Panc1 (cell line): ENCODE results near the gene CRY2. TPM values are rescaled to one million over a fixed set of nuclear protein-coding genes. Genes with fewer than 3 reads are reported as not detected.

Source experiments
- ATAC-seq: fragments of 200-7000 bp; cut with Tn5 transposase; 2 replicates; pipeline ENCODE4 v1.9.1; 2020; ENCODE audit warnings: mild to moderate bottlenecking, moderate library complexity
- BruUV-seq: library from RNA; stranded (reverse); fragments of 400-500 nt; replicated peaks from 2 replicates; lab custom pipeline; 2021; lab: Mats Ljungman, UMichigan
- CTCF ChIA-PET: fragments of 300-600 bp; sonication (Branson Sonifier 250); formaldehyde crosslinking; loops from one replicate; lab custom pipeline; 2022; ENCODE audit warnings: antibody characterized with exemption; lab: Charles Lee
- POLR2A ChIA-PET: fragments of 300-600 bp; sonication (Branson Sonifier 250); formaldehyde crosslinking; loops from one replicate; lab custom pipeline; 2022; ENCODE audit warnings: antibody characterized with exemption; lab: Charles Lee
- DNase-seq: peaks from one replicate; pipeline ENCODE4 v3.0.0-alpha.2; 2010; ENCODE audit warnings: low read depth, low spot score
- H3K27ac ChIP-seq: 2 replicates; pipeline ENCODE4 v1.5.1; 2011; ENCODE audit warnings: mild to moderate bottlenecking, low read length, inconsistent platforms
- H3K27me3 ChIP-seq: fragments of 200-500 bp; sonication (Bioruptor generic); 2 replicates; pipeline ENCODE4 v1.6.0; 2014; ENCODE audit warnings: low read length, inconsistent platforms; ENCODE audit not compliant: control insufficient read depth, insufficient read depth
- H3K36me3 ChIP-seq: fragments of 200-500 bp; sonication (Bioruptor generic); 2 replicates; pipeline ENCODE4 v1.5.1; 2014; ENCODE audit warnings: inconsistent platforms, mild to moderate bottlenecking, low read length, moderate library complexity; ENCODE audit not compliant: control insufficient read depth, insufficient read depth
- H3K4me1 ChIP-seq: 2 replicates; pipeline ENCODE4 v1.5.1; 2011; ENCODE audit warnings: inconsistent platforms, mild to moderate bottlenecking, low read length, moderate library complexity; ENCODE audit not compliant: control insufficient read depth, insufficient read depth
- H3K4me3 ChIP-seq, 2 experiments: 2 replicates each; pipeline ENCODE4 v1.5.1; 2011 to 2012; ENCODE audit warnings: low read depth in 2 of 2, low read length in 2 of 2, mild to moderate bottlenecking in 2 of 2, inconsistent platforms in 1 of 2, moderate library complexity in 1 of 2
- H3K9me3 ChIP-seq: fragments of 200-500 bp; sonication (Bioruptor generic); 2 replicates; pipeline ENCODE4 v1.5.1; 2014; ENCODE audit warnings: low read depth, mild to moderate bottlenecking, inconsistent platforms, low read length, moderate library complexity; ENCODE audit not compliant: control insufficient read depth, insufficient read depth
- POLR2AphosphoS5 ChIP-seq: IDR thresholded peaks from 2 replicates; pipeline ENCODE4 v1.6.1; 2012; ENCODE audit warnings: mild to moderate bottlenecking, low read depth, low read length, moderate library complexity
- SIN3A ChIP-seq: IDR thresholded peaks from 2 replicates; pipeline ENCODE4 v1.6.1; 2012; ENCODE audit warnings: low read depth, mild to moderate bottlenecking, low read length, moderate library complexity, borderline replicate concordance; ENCODE audit not compliant: insufficient read depth
- TCF7L2 ChIP-seq: IDR thresholded peaks from 2 replicates; pipeline ENCODE4 v1.6.1; 2011; ENCODE audit warnings: mild to moderate bottlenecking, low read depth, low read length, inconsistent platforms
- in situ Hi-C: cut with HindIII; loops from 2 replicates; pipeline ENCODE4 v1.10.0; 2016; ENCODE audit warnings: low sequenced_read_pairs, low pct_unique_long_range_greater_than_20kb
- intact Hi-C: fragments of 100-400 bp; cut with micrococcal nuclease; formaldehyde crosslinking; loops from one replicate; pipeline ENCODE4 v1.10.0; 2022; ENCODE audit not compliant: unreplicated experiment
- total RNA-seq: library from RNA; stranded (reverse); gene quantifications from one replicate; pipeline ENCODE4 v1.2.1, GENCODE V29; 2021; ENCODE audit not compliant: unreplicated experiment
- TF ChIP-seq, protein P1 (sequence below): fragments of 450-650 bp; IDR thresholded peaks from 2 replicates; pipeline ENCODE4 v1.5.1; 2017; ENCODE audit warnings: mild to moderate bottlenecking
- TF ChIP-seq, protein P2 (sequence below), 2 experiments: IDR thresholded peaks; 2 replicates each; pipeline ENCODE4 v1.6.1; 2011 to 2012; ENCODE audit warnings: low read depth in 2 of 2, control low read depth in 1 of 2, low read length in 1 of 2, mild to moderate bottlenecking in 1 of 2, moderate library complexity in 1 of 2; ENCODE audit not compliant: insufficient read depth in 1 of 2

Gene CRY2
- total RNA-seq, 1 experiment from 2014 or later, result 14.6 TPM

DNA sequence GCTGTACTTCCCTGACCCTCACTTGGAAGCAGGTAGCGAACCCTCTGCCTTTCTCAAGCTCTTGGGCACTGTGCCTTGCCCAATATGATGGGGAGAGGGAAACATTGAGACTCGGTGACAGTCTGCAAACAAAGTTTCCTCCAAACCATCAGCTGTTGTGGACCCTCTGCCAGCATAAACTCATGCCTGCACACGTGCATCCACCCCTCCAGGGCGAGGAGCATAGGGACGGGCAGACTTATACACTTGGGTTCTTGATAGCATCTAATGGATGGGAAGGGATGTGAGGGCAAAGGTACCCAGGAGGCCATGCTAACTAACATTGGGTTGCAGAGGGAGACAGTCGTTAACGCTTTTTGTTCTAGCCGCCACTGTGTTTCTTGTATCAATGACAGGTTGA, 29.9 kb downstream of the CRY2 start:
- no TSS peak for BruUV-seq
- no peaks in the 10 kb centered on the region for H3K4me1 ChIP-seq
- no peaks in the 10 kb centered on the region for H3K9me3 ChIP-seq
- ATAC-seq (no peak), DNase-seq (no peak)
- no peaks in the 10 kb centered on the region for H3K27me3 ChIP-seq
- peaks cover 2% of the 10 kb centered on the region; the same call in 1 of the 2 replicates for H3K36me3 ChIP-seq
- CTCF ChIA-PET, result no interaction called here
- no peak overlapping the region for H3K27ac ChIP-seq
- TF ChIP-seq, protein P1, sequence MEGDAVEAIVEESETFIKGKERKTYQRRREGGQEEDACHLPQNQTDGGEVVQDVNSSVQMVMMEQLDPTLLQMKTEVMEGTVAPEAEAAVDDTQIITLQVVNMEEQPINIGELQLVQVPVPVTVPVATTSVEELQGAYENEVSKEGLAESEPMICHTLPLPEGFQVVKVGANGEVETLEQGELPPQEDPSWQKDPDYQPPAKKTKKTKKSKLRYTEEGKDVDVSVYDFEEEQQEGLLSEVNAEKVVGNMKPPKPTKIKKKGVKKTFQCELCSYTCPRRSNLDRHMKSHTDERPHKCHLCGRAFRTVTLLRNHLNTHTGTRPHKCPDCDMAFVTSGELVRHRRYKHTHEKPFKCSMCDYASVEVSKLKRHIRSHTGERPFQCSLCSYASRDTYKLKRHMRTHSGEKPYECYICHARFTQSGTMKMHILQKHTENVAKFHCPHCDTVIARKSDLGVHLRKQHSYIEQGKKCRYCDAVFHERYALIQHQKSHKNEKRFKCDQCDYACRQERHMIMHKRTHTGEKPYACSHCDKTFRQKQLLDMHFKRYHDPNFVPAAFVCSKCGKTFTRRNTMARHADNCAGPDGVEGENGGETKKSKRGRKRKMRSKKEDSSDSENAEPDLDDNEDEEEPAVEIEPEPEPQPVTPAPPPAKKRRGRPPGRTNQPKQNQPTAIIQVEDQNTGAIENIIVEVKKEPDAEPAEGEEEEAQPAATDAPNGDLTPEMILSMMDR, result no peak
- TF ChIP-seq POLR2AphosphoS5, result no peak
- TF ChIP-seq TCF7L2, result no peak
- TF ChIP-seq, protein P2, sequence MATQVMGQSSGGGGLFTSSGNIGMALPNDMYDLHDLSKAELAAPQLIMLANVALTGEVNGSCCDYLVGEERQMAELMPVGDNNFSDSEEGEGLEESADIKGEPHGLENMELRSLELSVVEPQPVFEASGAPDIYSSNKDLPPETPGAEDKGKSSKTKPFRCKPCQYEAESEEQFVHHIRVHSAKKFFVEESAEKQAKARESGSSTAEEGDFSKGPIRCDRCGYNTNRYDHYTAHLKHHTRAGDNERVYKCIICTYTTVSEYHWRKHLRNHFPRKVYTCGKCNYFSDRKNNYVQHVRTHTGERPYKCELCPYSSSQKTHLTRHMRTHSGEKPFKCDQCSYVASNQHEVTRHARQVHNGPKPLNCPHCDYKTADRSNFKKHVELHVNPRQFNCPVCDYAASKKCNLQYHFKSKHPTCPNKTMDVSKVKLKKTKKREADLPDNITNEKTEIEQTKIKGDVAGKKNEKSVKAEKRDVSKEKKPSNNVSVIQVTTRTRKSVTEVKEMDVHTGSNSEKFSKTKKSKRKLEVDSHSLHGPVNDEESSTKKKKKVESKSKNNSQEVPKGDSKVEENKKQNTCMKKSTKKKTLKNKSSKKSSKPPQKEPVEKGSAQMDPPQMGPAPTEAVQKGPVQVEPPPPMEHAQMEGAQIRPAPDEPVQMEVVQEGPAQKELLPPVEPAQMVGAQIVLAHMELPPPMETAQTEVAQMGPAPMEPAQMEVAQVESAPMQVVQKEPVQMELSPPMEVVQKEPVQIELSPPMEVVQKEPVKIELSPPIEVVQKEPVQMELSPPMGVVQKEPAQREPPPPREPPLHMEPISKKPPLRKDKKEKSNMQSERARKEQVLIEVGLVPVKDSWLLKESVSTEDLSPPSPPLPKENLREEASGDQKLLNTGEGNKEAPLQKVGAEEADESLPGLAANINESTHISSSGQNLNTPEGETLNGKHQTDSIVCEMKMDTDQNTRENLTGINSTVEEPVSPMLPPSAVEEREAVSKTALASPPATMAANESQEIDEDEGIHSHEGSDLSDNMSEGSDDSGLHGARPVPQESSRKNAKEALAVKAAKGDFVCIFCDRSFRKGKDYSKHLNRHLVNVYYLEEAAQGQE (IDR thresholded peaks at IDR 0.05; ENCODE audit: insufficient read depth in 1 of 2, low read depth in 2 of 2, low read length in 1 of 2), result no peak
- no peak for TF ChIP-seq SIN3A
- intact Hi-C loops, result loop anchor here (10.0 kb wide), 1 partner anchor 128 kb away; no protein-coding TSS in a partner anchor
- no peak overlapping the region for H3K4me3 ChIP-seq
- POLR2A ChIA-PET, result no interaction called here
- in situ Hi-C loops, result no loop called here

DNA sequence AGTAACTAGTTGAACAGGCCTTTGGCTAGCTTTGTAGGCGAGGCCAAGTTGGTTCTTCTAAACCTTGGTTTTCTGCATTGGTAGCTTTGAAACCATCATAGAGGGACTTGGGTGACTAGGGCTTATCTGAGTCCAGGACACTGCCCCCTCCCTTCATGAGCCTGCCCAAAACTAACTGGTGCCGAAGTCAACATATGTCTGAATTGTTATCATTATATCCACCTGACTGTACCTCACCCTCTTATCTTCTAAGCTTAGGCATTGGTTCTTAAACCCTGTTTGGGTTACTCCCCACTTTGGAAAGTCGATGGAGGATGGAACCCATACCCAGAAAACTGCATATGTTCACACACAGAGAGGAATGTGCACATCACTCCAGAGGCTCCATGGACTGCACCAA, 30.6 kb downstream of the CRY2 start:
- in situ Hi-C loops, result no loop called here
- H3K27me3 ChIP-seq, result no peaks in the 10 kb centered on the region
- DNase-seq, result no peak
- H3K4me3 ChIP-seq, result no peak overlapping the region
- ATAC-seq, result no peak
- BruUV-seq, result no TSS peak
- no peaks in the 10 kb centered on the region for H3K9me3 ChIP-seq
- intact Hi-C loops, result loop anchor here (10.0 kb wide), 1 partner anchor 127 kb away; no protein-coding TSS in a partner anchor
- ChIA-PET POLR2A (no interaction called here), CTCF (no interaction called here)
- no peak overlapping the region for H3K27ac ChIP-seq
- TF ChIP-seq SIN3A (no peak), TCF7L2 (no peak), POLR2AphosphoS5 (no peak)
- TF ChIP-seq, protein P1, result no peak
- TF ChIP-seq, protein P2 (IDR thresholded peaks at IDR 0.05; ENCODE audit: insufficient read depth in 1 of 2, low read depth in 2 of 2, low read length in 1 of 2), result no peak
- H3K4me1 ChIP-seq, result no peaks in the 10 kb centered on the region
- H3K36me3 ChIP-seq, result peaks cover 2% of the 10 kb centered on the region; the same call in 1 of the 2 replicates
